Thyroid gland (tissue), 4 donors: ENCODE data around the gene IL17B. TPM values are rescaled to one million over a fixed set of nuclear protein-coding genes. Genes with fewer than 3 reads are reported as not detected.
A peak's percentile ranks its signal among the peaks of the same experiment; 100 is the strongest.

Source experiments
- DNase-seq, 2 donors: peaks; one replicate each; pipeline ENCODE4 v3.0.0-alpha.2; 2019
- H3K27ac ChIP-seq, 3 donors: fragments of 200-600 bp; sonication (generic); 1 replicate in 2 of 3; 2 replicates in 1 of 3; pipeline ENCODE4 v1.5.1; 2016 to 2019; ENCODE audit warnings: mild to moderate bottlenecking in 1 of 3, moderate library complexity in 1 of 3
- H3K27me3 ChIP-seq: fragments of 200-600 bp; sonication (generic); one replicate; pipeline ENCODE4 v1.5.1; 2019
- H3K36me3 ChIP-seq, 2 donors: fragments of 200-600 bp; sonication (generic); one replicate each; pipeline ENCODE4 v1.5.1; 2016 to 2019
- H3K4me1 ChIP-seq, 2 donors: fragments of 200-600 bp; sonication (generic); one replicate each; pipeline ENCODE4 v1.5.1; 2017 to 2019
- H3K4me3 ChIP-seq, 3 donors: fragments of 200-600 bp; sonication (generic); replicated peaks in 1 of 3; 1 replicate in 2 of 3; 2 replicates in 1 of 3; pipeline ENCODE4 v1.5.1; 2016; ENCODE audit warnings: mild to moderate bottlenecking in 1 of 3
- H3K9me3 ChIP-seq: fragments of 200-600 bp; sonication (generic); one replicate; pipeline ENCODE4 v1.5.1; 2017
- CTCF ChIP-seq, 6 experiments: fragments of 200-600 bp in 3 of 6; fragments of 450-650 bp in 3 of 6; sonication (generic) in 3 of 6; IDR thresholded peaks; one replicate each; pipeline ENCODE4 v1.5.1; 2016 to 2019; ENCODE audit warnings: antibody characterized with exemption in 6 of 6, mild to moderate bottlenecking in 2 of 6, inconsistent platforms in 1 of 6, moderate library complexity in 1 of 6
- POLR2A ChIP-seq, 2 donors: fragments of 450-650 bp; IDR thresholded peaks; one replicate each; pipeline ENCODE4 v1.6.1; 2017; ENCODE audit warnings: antibody characterized with exemption in 2 of 2, mild to moderate bottlenecking in 2 of 2, moderate library complexity in 1 of 2
- WGBS, 2 donors: methylation state at CpG; one replicate each; pipeline ENCODE4 v1.1.5; 2017; 5-methylcytosine and 5-hydroxymethylcytosine counted together
- intact Hi-C: fragments of 100-400 bp; cut with DNase I; formaldehyde crosslinking; loops from one replicate; pipeline ENCODE4 v1.15.1; 2023
- total RNA-seq, 4 donors: library from RNA; depleted of rRNA; stranded (reverse); fragments of >200 nt; gene quantifications; one replicate each; pipeline ENCODE4 v1.2.3, GENCODE V29; 2016

Gene IL17B
- total RNA-seq, 4 donors from 2014 or later, result 1.7 TPM; not detected in 3

- peaks cover 0 to 3% of the 10 kb centered on the region in 2 donors for H3K4me1 ChIP-seq
- 67 to 76% methylated on average over 7 of the region's 7 CpGs for WGBS, 2 donors
- DNase-seq, result no peak
- H3K36me3 ChIP-seq, result no peaks in the 10 kb centered on the region
- H3K9me3 ChIP-seq, result no peaks in the 10 kb centered on the region
- TF ChIP-seq CTCF (IDR thresholded peaks at IDR 0.05), result no peak
- no peak for TF ChIP-seq POLR2A (IDR thresholded peaks at IDR 0.05)
- no peak overlapping the region for H3K4me3 ChIP-seq
- no peaks in the 10 kb centered on the region for H3K27me3 ChIP-seq
- intact Hi-C loops, result no loop called here
- H3K27ac ChIP-seq, result peak overlapping the region in 2 of 3 donors; percentile 38 to 43
These were observed 35.4 kb upstream of the IL17B start for GRCh38 chr5:149414405-149415065.

GRCh38 chr5:149413477-149414210 lies 34.6 kb upstream of the IL17B start:
- intact Hi-C loops, result no loop called here
- no peaks in the 10 kb centered on the region for H3K36me3 ChIP-seq
- DNase-seq, result no peak

GRCh38 chr5:149412783-149413476 lies 33.8 kb upstream of the IL17B start:
- Histone ChIP-seq H3K27me3 (no peaks in the 10 kb centered on the region), H3K27ac (peak overlapping the region in 2 of 3 donors; percentile 48 to 58), H3K9me3 (no peaks in the 10 kb centered on the region), H3K36me3 (no peaks in the 10 kb centered on the region), H3K4me1 (peaks cover 0 to 3% of the 10 kb centered on the region in 2 donors), H3K4me3 (no peak overlapping the region)
- no peak for DNase-seq
- intact Hi-C loops, result no loop called here
- TF ChIP-seq POLR2A (IDR thresholded peaks at IDR 0.05), result no peak
- TF ChIP-seq CTCF (IDR thresholded peaks at IDR 0.05), result no peak
- WGBS, 2 donors, result 79 to 91% methylated on average over 8 of the region's 8 CpGs

More at GRCh38 chr5:149413477-149414210, 34.6 kb upstream of the IL17B start:
- Histone ChIP-seq H3K27me3 (no peaks in the 10 kb centered on the region), H3K27ac (peak overlapping the region in 2 of 3 donors; percentile 34 to 36), H3K4me1 (peaks cover 0 to 3% of the 10 kb centered on the region in 2 donors), H3K4me3 (no peak overlapping the region), H3K9me3 (no peaks in the 10 kb centered on the region)
- 84 to 87% methylated on average over 16 of the region's 16 CpGs for WGBS, 2 donors
- no peak for TF ChIP-seq CTCF (IDR thresholded peaks at IDR 0.05)
- TF ChIP-seq POLR2A (IDR thresholded peaks at IDR 0.05), result no peak

- intact Hi-C loops, result no loop called here
- no peaks in the 10 kb centered on the region for H3K4me1 ChIP-seq
- TF ChIP-seq CTCF (IDR thresholded peaks at IDR 0.05), result no peak
- no peak for TF ChIP-seq POLR2A (IDR thresholded peaks at IDR 0.05)
- 85% methylated on average over 9 of the region's 9 CpGs for WGBS, 2 donors
- no peaks in the 10 kb centered on the region for H3K36me3 ChIP-seq
- no peak for DNase-seq
- no peaks in the 10 kb centered on the region for H3K9me3 ChIP-seq
- H3K27me3 ChIP-seq, result no peaks in the 10 kb centered on the region
- peak overlapping the region in 2 of 3 donors; percentile 24 to 50 for H3K27ac ChIP-seq
- H3K4me3 ChIP-seq, result no peak overlapping the region
These were observed 32.8 kb upstream of the IL17B start for GRCh38 chr5:149411738-149412519.
